Breast epithelium (tissue), 4 donors: ENCODE results near the gene SPTBN1. TPM values are rescaled to one million over a fixed set of nuclear protein-coding genes. Genes with fewer than 3 reads are reported as not detected.

Source experiments
- DNase-seq, 2 donors: peaks; one replicate each; pipeline ENCODE4 v3.0.0-alpha.2; 2019; ENCODE audit warnings: low spot score in 2 of 2
- H3K27ac ChIP-seq, 2 donors: fragments of 200-600 bp; sonication (generic) in 1 of 2; one replicate each; pipeline ENCODE4 v1.5.1; 2016 to 2019; ENCODE audit warnings: mild to moderate bottlenecking in 1 of 2
- H3K27me3 ChIP-seq, 2 donors: fragments of 200-600 bp; sonication (generic) in 1 of 2; one replicate each; pipeline versions ENCODE4 v1.5.1 to v1.6.0; 2017 to 2019; ENCODE audit warnings: control low read depth in 1 of 2, mild to moderate bottlenecking in 1 of 2
- H3K36me3 ChIP-seq: fragments of 200-600 bp; one replicate; pipeline ENCODE4 v1.5.1; 2019
- H3K4me1 ChIP-seq, 2 donors: fragments of 200-600 bp; sonication (generic); one replicate each; pipeline ENCODE4 v1.5.1; 2016 to 2019; ENCODE audit warnings: control low read depth in 1 of 2
- H3K4me3 ChIP-seq, 3 donors: fragments of 200-600 bp; sonication (generic); 1 replicate in 2 of 3; 2 replicates in 1 of 3; pipeline ENCODE4 v1.5.1; 2016 to 2019; ENCODE audit warnings: mild to moderate bottlenecking in 3 of 3, moderate library complexity in 2 of 3
- H3K9me3 ChIP-seq, 2 donors: fragments of 200-600 bp; sonication (generic) in 1 of 2; one replicate each; pipeline ENCODE4 v1.5.1; 2016 to 2019; ENCODE audit warnings: control low read depth in 1 of 2
- CTCF ChIP-seq, 3 donors: fragments of 450-650 bp; IDR thresholded peaks; one replicate each; pipeline ENCODE4 v1.5.1; 2016 to 2017; ENCODE audit warnings: antibody characterized with exemption in 3 of 3, mild to moderate bottlenecking in 3 of 3, moderate library complexity in 3 of 3
- POLR2A ChIP-seq: fragments of 450-650 bp; IDR thresholded peaks from one replicate; pipeline ENCODE4 v1.6.1; 2016; ENCODE audit warnings: antibody characterized with exemption, mild to moderate bottlenecking, moderate library complexity
- POLR2AphosphoS5 ChIP-seq, 3 donors: sonication (generic); formaldehyde crosslinking; IDR thresholded peaks; one replicate each; pipeline ENCODE4 v1.6.1; 2017; ENCODE audit warnings: antibody characterized with exemption in 3 of 3
- intact Hi-C: fragments of 100-400 bp; cut with DNase I; formaldehyde crosslinking; loops from one replicate; pipeline ENCODE4 v1.15.1; 2023; ENCODE audit warnings: low total_unique reads
- total RNA-seq, 3 donors: library from RNA; depleted of rRNA; stranded (reverse); fragments of >200 nt; gene quantifications; one replicate each; pipeline ENCODE4 v1.1.0, GENCODE V29; 2016

The SPTBN1 gene
- total RNA-seq, 3 donors from 2014 or later: 223 to 1,216 (median 273) TPM

- H3K9me3 ChIP-seq: no peaks in the 10 kb centered on the region
- TF ChIP-seq POLR2A: no peak
- TF ChIP-seq CTCF (IDR thresholded peaks at IDR 0.05): no peak
- no peak for TF ChIP-seq POLR2AphosphoS5 (IDR thresholded peaks at IDR 0.05)
- H3K27ac ChIP-seq: peak overlapping the region in 1 of 2 donors; percentile 29
- no peak for DNase-seq
- intact Hi-C loops: no loop called here
- peaks cover 0 to 10% of the 10 kb centered on the region in 2 donors for H3K4me1 ChIP-seq
- H3K36me3 ChIP-seq: no peaks in the 10 kb centered on the region
- H3K27me3 ChIP-seq: no peaks in the 10 kb centered on the region
- no peak overlapping the region for H3K4me3 ChIP-seq
These were observed 108.3 kb downstream of the SPTBN1 start for GRCh38 chr2:54564439-54564838.

DNA sequence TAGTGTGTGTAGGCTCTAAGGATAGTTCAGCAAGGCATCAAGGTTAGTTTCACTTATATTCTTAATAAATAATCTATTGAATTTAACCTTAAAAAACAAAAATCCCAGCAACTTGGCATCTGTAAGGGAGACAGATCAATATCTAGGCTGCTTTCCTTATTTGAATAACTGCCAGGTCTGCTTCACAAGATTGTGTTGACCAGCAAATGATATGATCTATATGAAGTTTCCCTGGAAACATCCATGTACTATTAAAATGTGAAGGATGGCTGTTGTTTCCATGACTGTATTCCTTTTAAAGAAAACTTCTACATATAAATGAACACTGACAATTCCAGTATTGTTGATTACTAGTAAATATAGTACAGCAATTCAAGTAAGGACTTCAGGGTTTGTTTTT, 109.4 kb downstream of the SPTBN1 start:
- peak overlapping the region in 1 of 2 donors; percentile 29 for H3K27ac ChIP-seq

DNA sequence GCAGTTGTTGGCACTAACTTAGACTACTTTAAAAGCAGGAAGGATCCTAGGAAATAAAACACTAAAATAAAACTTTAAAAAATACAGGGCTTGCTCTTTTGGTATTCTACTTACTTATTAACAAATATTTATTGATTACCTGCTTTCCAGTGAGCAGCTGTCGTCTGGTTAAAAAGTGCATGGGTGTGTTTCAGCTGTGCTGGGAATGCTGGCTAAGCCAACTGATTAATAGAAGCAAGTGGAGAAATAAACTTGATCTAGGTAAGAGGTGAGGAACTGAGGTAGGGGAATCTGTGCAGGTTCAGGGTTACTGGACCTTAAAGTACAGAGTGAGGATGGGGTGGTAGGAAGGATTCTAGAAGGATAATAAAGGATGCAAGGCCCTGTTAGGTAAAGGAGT, 110.8 kb downstream of the SPTBN1 start:
- intact Hi-C loops: no loop called here
- TF ChIP-seq CTCF (IDR thresholded peaks at IDR 0.05) (no peak), POLR2AphosphoS5 (IDR thresholded peaks at IDR 0.05) (no peak), POLR2A (no peak)
- H3K4me1 ChIP-seq: peaks cover 4 to 9% of the 10 kb centered on the region in 2 donors
- H3K27ac ChIP-seq: no peak overlapping the region
- H3K36me3 ChIP-seq: no peaks in the 10 kb centered on the region
- no peaks in the 10 kb centered on the region for H3K27me3 ChIP-seq
- no peaks in the 10 kb centered on the region for H3K9me3 ChIP-seq
- no peak overlapping the region for H3K4me3 ChIP-seq
- no peak for DNase-seq

More for the DNA sequence above, 109.4 kb downstream of the SPTBN1 start:
- H3K4me1 ChIP-seq: peaks cover 4 to 16% of the 10 kb centered on the region in 2 donors
- H3K36me3 ChIP-seq: no peaks in the 10 kb centered on the region
- no peaks in the 10 kb centered on the region for H3K9me3 ChIP-seq
- no peak for DNase-seq
- intact Hi-C loops: no loop called here
- H3K4me3 ChIP-seq: no peak overlapping the region
- no peak for TF ChIP-seq POLR2AphosphoS5 (IDR thresholded peaks at IDR 0.05)
- H3K27me3 ChIP-seq: no peaks in the 10 kb centered on the region

DNA sequence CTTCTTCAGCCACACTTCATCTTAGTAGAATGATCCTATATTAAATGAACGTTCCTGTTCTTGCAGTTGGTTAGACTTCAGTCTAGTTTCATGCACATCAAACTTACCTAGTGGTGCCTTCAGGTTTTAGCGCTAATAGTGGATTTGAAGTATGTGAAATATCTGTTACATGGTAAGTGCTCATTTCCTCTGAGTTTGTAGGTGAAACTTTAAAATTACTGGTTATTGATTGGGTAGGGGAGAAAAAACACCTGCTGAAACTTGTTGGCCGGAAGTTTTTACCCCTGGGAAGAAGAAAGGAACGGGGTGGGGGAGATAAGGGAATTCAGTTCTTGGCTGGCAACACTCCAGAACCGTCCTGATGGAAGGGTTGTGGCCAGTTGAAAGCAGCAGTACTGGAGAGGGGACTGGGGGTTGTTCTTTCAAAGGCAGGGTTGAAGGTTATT, 112.8 kb downstream of the SPTBN1 start:
- intact Hi-C loops: no loop called here
- Histone ChIP-seq H3K4me1 (peaks cover 15% of the 10 kb centered on the region in 2 donors), H3K9me3 (no peaks in the 10 kb centered on the region), H3K27me3 (no peaks in the 10 kb centered on the region), H3K4me3 (no peak overlapping the region), H3K36me3 (no peaks in the 10 kb centered on the region), H3K27ac (peak overlapping the region in 1 of 2 donors; percentile 30)
- DNase-seq: no peak
- TF ChIP-seq POLR2AphosphoS5 (IDR thresholded peaks at IDR 0.05) (no peak), POLR2A (no peak), CTCF (IDR thresholded peaks at IDR 0.05) (no peak)

DNA sequence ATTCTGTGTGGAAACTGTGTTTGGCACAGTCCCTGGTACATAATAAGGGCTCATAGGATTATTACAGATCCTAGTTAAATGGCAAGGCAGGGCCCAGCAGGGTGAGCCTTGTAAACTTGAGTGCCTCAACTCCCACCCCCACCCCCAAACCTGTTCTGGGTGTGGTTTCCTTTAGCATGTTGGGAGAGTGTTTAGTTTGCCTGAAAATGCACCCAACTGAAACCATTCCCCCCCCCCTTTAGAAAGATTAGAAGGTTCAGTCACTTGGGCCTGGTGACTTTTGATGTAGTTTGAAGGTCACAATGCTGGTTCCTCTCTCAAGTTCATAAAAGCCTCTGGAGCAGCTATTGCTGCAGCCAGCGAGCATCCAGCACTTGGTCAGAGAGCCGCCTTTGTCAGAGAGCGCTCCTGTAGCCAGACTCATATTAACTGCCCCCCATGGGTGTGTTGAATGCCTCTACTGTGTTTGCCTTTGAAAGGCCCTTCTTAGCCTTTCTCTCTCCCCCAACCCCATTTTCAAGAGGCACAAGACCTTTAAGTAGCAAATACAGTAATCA, 113.7 kb downstream of the SPTBN1 start:
- Histone ChIP-seq H3K27ac (peak overlapping the region; percentile 2 to 27), H3K27me3 (no peaks in the 10 kb centered on the region), H3K4me3 (no peak overlapping the region), H3K9me3 (no peaks in the 10 kb centered on the region), H3K4me1 (peaks cover 15% of the 10 kb centered on the region in 2 donors), H3K36me3 (no peaks in the 10 kb centered on the region)
- intact Hi-C loops: no loop called here
- DNase-seq: no peak
- TF ChIP-seq POLR2AphosphoS5 (IDR thresholded peaks at IDR 0.05) (no peak), CTCF (IDR thresholded peaks at IDR 0.05) (no peak), POLR2A (no peak)
